Kidney (tissue), 14 donors: Measurements from ENCODE around the gene ZNHIT2. TPM values are rescaled to one million over a fixed set of nuclear protein-coding genes. Genes with fewer than 3 reads are reported as not detected.
A peak's percentile ranks its signal among the peaks of the same experiment; 100 is the strongest.

ENCODE experiments used
- DNase-seq, 5 donors: peaks; one replicate each; pipeline ENCODE4 v3.0.0-alpha.2; 2013 to 2020
- FAIRE-seq: peaks from 2 replicates; lab custom pipeline; 2012; peaks lifted over from hg19 to GRCh38; lab: Jason Lieb, UNC
- H3K27ac ChIP-seq, 2 donors: one replicate each; pipeline ENCODE4 v1.7.0; 2013; ENCODE audit warnings: low read depth in 2 of 2, low read length in 2 of 2, inconsistent platforms in 1 of 2
- H3K27me3 ChIP-seq: one replicate; pipeline ENCODE4 v1.7.1; 2013; ENCODE audit warnings: low read length, inconsistent platforms; ENCODE audit not compliant: control insufficient read depth, insufficient read depth
- H3K36me3 ChIP-seq, 3 donors: one replicate each; pipeline versions ENCODE4 v1.7.0 to v1.7.1; 2013; ENCODE audit warnings: low read length in 3 of 3, control low read depth in 1 of 3, inconsistent platforms in 1 of 3; ENCODE audit not compliant: insufficient read depth in 3 of 3, control insufficient read depth in 2 of 3
- H3K4me1 ChIP-seq, 3 donors: one replicate each; pipeline versions ENCODE4 v1.7.0 to v1.7.1; 2013; ENCODE audit warnings: low read length in 3 of 3, inconsistent platforms in 1 of 3, low read depth in 1 of 3; ENCODE audit not compliant: control insufficient read depth in 2 of 3, insufficient read depth in 2 of 3
- H3K4me3 ChIP-seq, 3 donors: one replicate each; pipeline versions ENCODE4 v1.7.0 to v1.8.1; 2013; ENCODE audit warnings: low read length in 3 of 3, control low read depth in 1 of 3, inconsistent platforms in 1 of 3
- H3K9ac ChIP-seq, 3 donors: one replicate each; pipeline versions ENCODE4 v1.7.0 to v1.7.1; 2013; ENCODE audit warnings: low read length in 3 of 3, control low read depth in 1 of 3, inconsistent platforms in 1 of 3
- H3K9me3 ChIP-seq, 3 donors: one replicate each; pipeline versions ENCODE4 v1.7.0 to v1.7.1; 2013; ENCODE audit warnings: low read length in 3 of 3, control low read depth in 1 of 3, inconsistent platforms in 1 of 3; ENCODE audit not compliant: control insufficient read depth in 2 of 3, insufficient read depth in 1 of 3
- CTCF ChIP-seq: IDR thresholded peaks from 3 replicates; pipeline ENCODE4 v1.5.1; 2012; ENCODE audit warnings: mild to moderate bottlenecking, moderate library complexity, borderline replicate concordance; ENCODE audit not compliant: insufficient read depth; ENCODE audit errors: extremely low read depth
- intact Hi-C: fragments of 100-400 bp; cut with DNase I; formaldehyde crosslinking; loops from one replicate; pipeline ENCODE4 v1.11.1; 2022
- polyA plus RNA-seq: library from polyadenylated mRNA; stranded (reverse); fragments of 350-450 nt; fragmentation: Illumina TruSeq; extraction: RNeasy Lipid Tissue Mini Kit (QIAGEN cat#74804); gene quantifications from one replicate; pipeline ENCODE4 v1.2.3, GENCODE V29; 2014; ENCODE audit warnings: low read depth, low replicate concordance; ENCODE audit not compliant: insufficient read depth
- total RNA-seq: library from RNA; stranded (reverse); fragmentation: NEBNext Ultra II Directional; extraction: Animal tissue kit (Norgen Biotek cat#: 25700); gene quantifications from one replicate; pipeline ENCODE4 v1.2.1, GENCODE V29; 2021
- donor health status: control.
- donor health status: control.
- donor health status: control.
- donor health status: control.
- donor health status: control.
- donor health status: DM: yes; HTN: yes; CAD: no.
- donor health status: Normal renal cell carcinoma (clear cell type).

ZNHIT2 gene
- total and polyA plus RNA-seq, 2 donors from 2014 or later: 14.0 to 21.1 TPM

- FAIRE-seq: no peak
- Histone ChIP-seq H3K36me3 (peaks cover 0 to 4% (median 0%) of the 10 kb centered on the region in 3 donors), H3K9ac (no peak overlapping the region), H3K4me3 (no peak overlapping the region), H3K4me1 (peaks cover 0 to under 1% (median 0%) of the 10 kb centered on the region in 3 donors), H3K27ac (no peak overlapping the region), H3K27me3 (no peaks in the 10 kb centered on the region), H3K9me3 (no peaks in the 10 kb centered on the region)
- peak in 1 of 5 donors; percentile 18 for DNase-seq
- intact Hi-C loops: no loop called here
- no peak for TF ChIP-seq CTCF
Observed at GRCh38 chr11:65102142-65103095, 15.1 kb downstream of the ZNHIT2 start.

- Histone ChIP-seq H3K27ac (no peak overlapping the region), H3K27me3 (no peaks in the 10 kb centered on the region), H3K9ac (no peak overlapping the region), H3K9me3 (no peaks in the 10 kb centered on the region), H3K36me3 (peaks cover 0 to 4% (median 0%) of the 10 kb centered on the region in 3 donors), H3K4me3 (no peak overlapping the region), H3K4me1 (peaks cover 0 to 7% (median 4%) of the 10 kb centered on the region in 3 donors)
- DNase-seq (no peak), FAIRE-seq (no peak)
- intact Hi-C loops: no loop called here
- TF ChIP-seq CTCF: no peak
Observed at GRCh38 chr11:65100674-65101350, 16.7 kb downstream of the ZNHIT2 start.

- no peak for FAIRE-seq
- no peaks in the 10 kb centered on the region for H3K9me3 ChIP-seq
- no peak for DNase-seq
- peak overlapping the region in 2 of 3 donors; percentile 67 to 68 for H3K9ac ChIP-seq
- no peak for TF ChIP-seq CTCF
- peaks cover 0 to 8% (median 7%) of the 10 kb centered on the region in 3 donors for H3K4me1 ChIP-seq
- H3K27ac ChIP-seq: no peak overlapping the region
- no peaks in the 10 kb centered on the region for H3K27me3 ChIP-seq
- H3K4me3 ChIP-seq: peak overlapping the region; percentile 87 to 94 (median 94)
- no peaks in the 10 kb centered on the region for H3K36me3 ChIP-seq
- intact Hi-C loops: no loop called here
Observed at GRCh38 chr11:65096926-65097325, 20.6 kb downstream of the ZNHIT2 start.
